GM12878 (cell line): ENCODE data around the gene SLC25A36.

ENCODE experiments used
- EP300 ChIP-seq, 2 experiments: fragments of 150-350 bp in 1 of 2; IDR thresholded peaks; 2 replicates each; pipeline ENCODE4 v1.6.1; 2011 to 2012; ENCODE audit warnings: low read depth in 2 of 2, low read length in 2 of 2, borderline replicate concordance in 1 of 2, improper control_type of control experiment in 1 of 2, inconsistent platforms in 1 of 2; ENCODE audit not compliant: control insufficient read depth in 1 of 2
- FOXM1 ChIP-seq: IDR thresholded peaks from 2 replicates; pipeline ENCODE4 v1.6.1; 2012; ENCODE audit warnings: low read depth, mild to moderate bottlenecking, inconsistent platforms, low read length, moderate library complexity
- MTA2 ChIP-seq: fragments of 450-650 bp; IDR thresholded peaks from 2 replicates; pipeline ENCODE4 v1.6.1; 2016; ENCODE audit warnings: low read depth, mild to moderate bottlenecking, moderate library complexity
- MTA3 ChIP-seq: IDR thresholded peaks from 2 replicates; pipeline ENCODE4 v1.6.1; 2012; ENCODE audit warnings: low read length, inconsistent platforms, borderline replicate concordance
- NFXL1 ChIP-seq: fragments of 450-650 bp; IDR thresholded peaks from 2 replicates; pipeline ENCODE4 v1.6.1; 2017; ENCODE audit warnings: antibody characterized with exemption, mild to moderate bottlenecking, borderline replicate concordance
- POLR2A ChIP-seq: IDR thresholded peaks from 2 replicates; pipeline ENCODE4 v1.6.1; 2011; ENCODE audit warnings: low read depth, mild to moderate bottlenecking, low read length
- SMC3 ChIP-seq: IDR thresholded peaks from 2 replicates; pipeline ENCODE4 v1.6.1; 2011; ENCODE audit warnings: low read length, improper control_type of control experiment, borderline replicate concordance
- TAF1 ChIP-seq: IDR thresholded peaks from 2 replicates; pipeline ENCODE4 v1.6.1; 2011; ENCODE audit warnings: mild to moderate bottlenecking, low read depth, low read length, borderline replicate concordance
- TF ChIP-seq, protein P1 (sequence below), 3 experiments: IDR thresholded peaks in 2 of 3; conservative IDR thresholded peaks in 1 of 3; 2 replicates each; pipeline ENCODE4 v1.5.1; 2011; ENCODE audit warnings: low read depth in 3 of 3, low read length in 3 of 3, mild to moderate bottlenecking in 3 of 3, control low read depth in 2 of 3, moderate library complexity in 2 of 3, inconsistent platforms in 1 of 3, mixed read lengths in 1 of 3; ENCODE audit not compliant: control insufficient read depth in 2 of 3, insufficient read depth in 1 of 3; ENCODE audit errors: extremely low read depth in 1 of 3

- TF ChIP-seq, protein P1, sequence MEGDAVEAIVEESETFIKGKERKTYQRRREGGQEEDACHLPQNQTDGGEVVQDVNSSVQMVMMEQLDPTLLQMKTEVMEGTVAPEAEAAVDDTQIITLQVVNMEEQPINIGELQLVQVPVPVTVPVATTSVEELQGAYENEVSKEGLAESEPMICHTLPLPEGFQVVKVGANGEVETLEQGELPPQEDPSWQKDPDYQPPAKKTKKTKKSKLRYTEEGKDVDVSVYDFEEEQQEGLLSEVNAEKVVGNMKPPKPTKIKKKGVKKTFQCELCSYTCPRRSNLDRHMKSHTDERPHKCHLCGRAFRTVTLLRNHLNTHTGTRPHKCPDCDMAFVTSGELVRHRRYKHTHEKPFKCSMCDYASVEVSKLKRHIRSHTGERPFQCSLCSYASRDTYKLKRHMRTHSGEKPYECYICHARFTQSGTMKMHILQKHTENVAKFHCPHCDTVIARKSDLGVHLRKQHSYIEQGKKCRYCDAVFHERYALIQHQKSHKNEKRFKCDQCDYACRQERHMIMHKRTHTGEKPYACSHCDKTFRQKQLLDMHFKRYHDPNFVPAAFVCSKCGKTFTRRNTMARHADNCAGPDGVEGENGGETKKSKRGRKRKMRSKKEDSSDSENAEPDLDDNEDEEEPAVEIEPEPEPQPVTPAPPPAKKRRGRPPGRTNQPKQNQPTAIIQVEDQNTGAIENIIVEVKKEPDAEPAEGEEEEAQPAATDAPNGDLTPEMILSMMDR (IDR thresholded peaks at IDR 0.05 in 2 of 3, conservative IDR thresholded peaks at IDR 0.05 in 1 of 3; ENCODE audit: control insufficient read depth in 2 of 3, extremely low read depth in 1 of 3, insufficient read depth in 1 of 3, low read depth in 3 of 3, low read length in 3 of 3) = no peak
- TF ChIP-seq POLR2A = no peak
- TF ChIP-seq FOXM1 = no peak
- TF ChIP-seq MTA2 = no peak
- TF ChIP-seq EP300 (IDR thresholded peaks at IDR 0.05; ENCODE audit: borderline replicate concordance in 1 of 2, control insufficient read depth in 1 of 2, low read depth in 2 of 2, low read length in 2 of 2) = no peak
- TF ChIP-seq NFXL1 = no peak
- TF ChIP-seq MTA3 = no peak
- no peak for TF ChIP-seq SMC3
- TF ChIP-seq TAF1 = no peak
Observed at GRCh38 chr3:141000686-141001085, 59.0 kb downstream of the SLC25A36 start.
